ENCODE measurements around the gene C7orf25.

The C7orf25 gene

GRCh38 chr7:42931834-42932651 lies 20.2 kb upstream of the C7orf25 start, which contains the start of the genes MRPL32 and PSMA2:
MRPL32 (plus strand) TSS chr7:42932376; CDS start chr7:42932387, 11 bp downstream.
PSMA2 (minus strand) TSS chr7:42932174; CDS start chr7:42932158, 16 bp downstream.
- Histone ChIP-seq H2AK5ac (ENCODE audit: low read length, severe bottlenecking) (no peak within 1 kb of the TSS), H2BK120ac (ENCODE audit: low read depth, low read length) (no peak within 1 kb of the TSS), H4K8ac (ENCODE audit: low read length) (peak within 1 kb of the TSS; percentile 86), H3K4me2 (ENCODE audit: low read length, poor library complexity, severe bottlenecking) (peak within 1 kb of the TSS; percentile 78), H2BK15ac (ENCODE audit: low read depth, poor library complexity, severe bottlenecking) (no peak within 1 kb of the TSS), H3K27me3 (ENCODE audit: control insufficient read depth in 1 of 2, insufficient read depth in 1 of 2, low read length in 2 of 2) (no peaks in the 10 kb centered on the region), H2AFZ (ENCODE audit: low read depth, low read length) (peak within 1 kb of the TSS; percentile 84), H3K4me1 (ENCODE audit: control insufficient read depth, insufficient read depth, low read depth, low read length) (peaks cover 5% of the 10 kb centered on the region), H3K4ac (ENCODE audit: low read depth in 1 of 2, low read length in 2 of 2) (peak within 1 kb of the TSS; percentile 75 to 94), H3K23ac (ENCODE audit: low read length in 2 of 2) (peak within 1 kb of the TSS in 1 of 2 experiments; percentile 50), H3K27ac (ENCODE audit: low read length, poor library complexity, severe bottlenecking) (peak within 1 kb of the TSS; percentile 79), H3K4me3 (ENCODE audit: insufficient read depth in 1 of 2, low read depth in 1 of 2, low read length in 2 of 2) (peak within 1 kb of the TSS; percentile 82 to 98), H3K9me3 (ENCODE audit: control insufficient read depth, low read length) (no peaks in the 10 kb centered on the region), H2BK5ac (ENCODE audit: low read depth, low read length, poor library complexity, severe bottlenecking) (peak within 1 kb of the TSS; percentile 12), H3K36me3 (ENCODE audit: control insufficient read depth in 1 of 2, insufficient read depth in 2 of 2, low read depth in 1 of 2, low read length in 2 of 2) (peaks cover 2 to 26% of the 10 kb centered on the region in 2 experiments), H3K79me1 (replicated peaks; ENCODE audit: low read length, poor library complexity, severe bottlenecking) (peaks cover 6% of the 10 kb centered on the region), H3K9ac (ENCODE audit: low read length) (peak within 1 kb of the TSS; percentile 98), H4K91ac (ENCODE audit: low read length) (no peak within 1 kb of the TSS), H3K14ac (ENCODE audit: low read length in 2 of 2) (peak within 1 kb of the TSS in 1 of 2 experiments; percentile 91), H3K18ac (ENCODE audit: low read depth in 1 of 2, low read length in 2 of 2) (peak within 1 kb of the TSS; percentile 86 to 93), H2BK12ac (ENCODE audit: low read length in 2 of 2) (peak within 1 kb of the TSS in 1 of 2 experiments; percentile 68)
- DNase-seq: peak; percentile 99
- under 1% methylated on average over 46 of the region's 56 CpGs for WGBS

- no peak overlapping the region for H2BK12ac ChIP-seq (ENCODE audit: low read length in 2 of 2)
- H3K23ac ChIP-seq (ENCODE audit: low read length in 2 of 2): no peak overlapping the region
- peak overlapping the region; percentile 61 to 86 for H3K18ac ChIP-seq (ENCODE audit: low read depth in 1 of 2, low read length in 2 of 2)
- no peak overlapping the region for H3K14ac ChIP-seq (ENCODE audit: low read length in 2 of 2)
- peaks cover 5% of the 10 kb centered on the region for H3K4me1 ChIP-seq (ENCODE audit: control insufficient read depth, insufficient read depth, low read depth, low read length)
- H2AK5ac ChIP-seq (ENCODE audit: low read length, severe bottlenecking): no peak overlapping the region
- peaks cover 2 to 27% of the 10 kb centered on the region in 2 experiments for H3K36me3 ChIP-seq (ENCODE audit: control insufficient read depth in 1 of 2, insufficient read depth in 2 of 2, low read depth in 1 of 2, low read length in 2 of 2)
- no peak overlapping the region for H2BK5ac ChIP-seq (ENCODE audit: low read depth, low read length, poor library complexity, severe bottlenecking)
- no peak overlapping the region for H2BK120ac ChIP-seq (ENCODE audit: low read depth, low read length)
- H3K9ac ChIP-seq (ENCODE audit: low read length): peak overlapping the region; percentile 98
- peak overlapping the region; percentile 82 to 98 for H3K4me3 ChIP-seq (ENCODE audit: insufficient read depth in 1 of 2, low read depth in 1 of 2, low read length in 2 of 2)
- peak overlapping the region; percentile 77 for H3K4me2 ChIP-seq (ENCODE audit: low read length, poor library complexity, severe bottlenecking)
- 1% methylated on average over 9 of the region's 12 CpGs for WGBS
- no peak overlapping the region for H2BK15ac ChIP-seq (ENCODE audit: low read depth, poor library complexity, severe bottlenecking)
- no peak overlapping the region for H4K91ac ChIP-seq (ENCODE audit: low read length)
- peaks cover 6% of the 10 kb centered on the region for H3K79me1 ChIP-seq (replicated peaks; ENCODE audit: low read length, poor library complexity, severe bottlenecking)
- H4K8ac ChIP-seq (ENCODE audit: low read length): peak overlapping the region; percentile 86
- no peak overlapping the region for H3K27ac ChIP-seq (ENCODE audit: low read length, poor library complexity, severe bottlenecking)
- DNase-seq: peak; percentile 66
- peak overlapping the region in 1 of 2 experiments; percentile 71 for H3K4ac ChIP-seq (ENCODE audit: low read depth in 1 of 2, low read length in 2 of 2)
- H2AFZ ChIP-seq (ENCODE audit: low read depth, low read length): no peak overlapping the region
- no peaks in the 10 kb centered on the region for H3K27me3 ChIP-seq (ENCODE audit: control insufficient read depth in 1 of 2, insufficient read depth in 1 of 2, low read length in 2 of 2)
- no peaks in the 10 kb centered on the region for H3K9me3 ChIP-seq (ENCODE audit: control insufficient read depth, low read length)
Observed at GRCh38 chr7:42931447-42931833, 19.6 kb upstream of the C7orf25 start.

GRCh38 chr7:42930889-42931288 lies 19.0 kb upstream of the C7orf25 start:
- Histone ChIP-seq H3K23ac (ENCODE audit: low read length in 2 of 2) (no peak overlapping the region), H2BK5ac (ENCODE audit: low read depth, low read length, poor library complexity, severe bottlenecking) (no peak overlapping the region), H2AFZ (ENCODE audit: low read depth, low read length) (no peak overlapping the region), H3K9ac (ENCODE audit: low read length) (peak overlapping the region; percentile 98), H2AK5ac (ENCODE audit: low read length, severe bottlenecking) (no peak overlapping the region), H3K36me3 (ENCODE audit: control insufficient read depth in 1 of 2, insufficient read depth in 2 of 2, low read depth in 1 of 2, low read length in 2 of 2) (peaks cover 2 to 28% of the 10 kb centered on the region in 2 experiments), H3K27ac (ENCODE audit: low read length, poor library complexity, severe bottlenecking) (no peak overlapping the region), H3K4me2 (ENCODE audit: low read length, poor library complexity, severe bottlenecking) (peak overlapping the region; percentile 77), H2BK15ac (ENCODE audit: low read depth, poor library complexity, severe bottlenecking) (no peak overlapping the region), H3K4me3 (ENCODE audit: insufficient read depth in 1 of 2, low read depth in 1 of 2, low read length in 2 of 2) (peak overlapping the region in 1 of 2 experiments; percentile 98), H3K9me3 (ENCODE audit: control insufficient read depth, low read length) (no peaks in the 10 kb centered on the region), H4K91ac (ENCODE audit: low read length) (no peak overlapping the region), H3K4ac (ENCODE audit: low read depth in 1 of 2, low read length in 2 of 2) (no peak overlapping the region), H3K27me3 (ENCODE audit: control insufficient read depth in 1 of 2, insufficient read depth in 1 of 2, low read length in 2 of 2) (no peaks in the 10 kb centered on the region), H2BK120ac (ENCODE audit: low read depth, low read length) (no peak overlapping the region), H2BK12ac (ENCODE audit: low read length in 2 of 2) (no peak overlapping the region), H3K4me1 (ENCODE audit: control insufficient read depth, insufficient read depth, low read depth, low read length) (peaks cover 5% of the 10 kb centered on the region), H3K14ac (ENCODE audit: low read length in 2 of 2) (no peak overlapping the region), H3K79me1 (replicated peaks; ENCODE audit: low read length, poor library complexity, severe bottlenecking) (peaks cover 6% of the 10 kb centered on the region), H3K18ac (ENCODE audit: low read depth in 1 of 2, low read length in 2 of 2) (no peak overlapping the region), H4K8ac (ENCODE audit: low read length) (no peak overlapping the region)
- peak; percentile 22 for DNase-seq
- 20% methylated on average over 2 of the region's 5 CpGs for WGBS

GRCh38 chr7:42929449-42929848 lies 17.6 kb upstream of the C7orf25 start:
- no peak overlapping the region for H3K27ac ChIP-seq (ENCODE audit: low read length, poor library complexity, severe bottlenecking)
- no peak overlapping the region for H3K14ac ChIP-seq (ENCODE audit: low read length in 2 of 2)
- no peak overlapping the region for H2AFZ ChIP-seq (ENCODE audit: low read depth, low read length)
- H3K9me3 ChIP-seq (ENCODE audit: control insufficient read depth, low read length): no peaks in the 10 kb centered on the region
- H3K4me1 ChIP-seq (ENCODE audit: control insufficient read depth, insufficient read depth, low read depth, low read length): peaks cover 5% of the 10 kb centered on the region
- H2BK120ac ChIP-seq (ENCODE audit: low read depth, low read length): no peak overlapping the region
- H3K27me3 ChIP-seq (ENCODE audit: control insufficient read depth in 1 of 2, insufficient read depth in 1 of 2, low read length in 2 of 2): no peaks in the 10 kb centered on the region
- H3K36me3 ChIP-seq (ENCODE audit: control insufficient read depth in 1 of 2, insufficient read depth in 2 of 2, low read depth in 1 of 2, low read length in 2 of 2): peaks cover 0 to 31% of the 10 kb centered on the region in 2 experiments
- H3K18ac ChIP-seq (ENCODE audit: low read depth in 1 of 2, low read length in 2 of 2): no peak overlapping the region
- 65% methylated on average over 3 of the region's 3 CpGs for WGBS
- no peak overlapping the region for H2BK12ac ChIP-seq (ENCODE audit: low read length in 2 of 2)
- no peak for DNase-seq
- no peak overlapping the region for H3K4ac ChIP-seq (ENCODE audit: low read depth in 1 of 2, low read length in 2 of 2)
- no peak overlapping the region for H2AK5ac ChIP-seq (ENCODE audit: low read length, severe bottlenecking)
- no peak overlapping the region for H4K8ac ChIP-seq (ENCODE audit: low read length)
- no peak overlapping the region for H3K9ac ChIP-seq (ENCODE audit: low read length)
- H3K4me2 ChIP-seq (ENCODE audit: low read length, poor library complexity, severe bottlenecking): no peak overlapping the region
- no peak overlapping the region for H2BK15ac ChIP-seq (ENCODE audit: low read depth, poor library complexity, severe bottlenecking)
- no peak overlapping the region for H4K91ac ChIP-seq (ENCODE audit: low read length)
- no peak overlapping the region for H3K4me3 ChIP-seq (ENCODE audit: insufficient read depth in 1 of 2, low read depth in 1 of 2, low read length in 2 of 2)
- H3K79me1 ChIP-seq (replicated peaks; ENCODE audit: low read length, poor library complexity, severe bottlenecking): peaks cover 5% of the 10 kb centered on the region
- H3K23ac ChIP-seq (ENCODE audit: low read length in 2 of 2): no peak overlapping the region
- H2BK5ac ChIP-seq (ENCODE audit: low read depth, low read length, poor library complexity, severe bottlenecking): no peak overlapping the region
